Neural crest cell (in vitro differentiated cells): ENCODE results near the gene GPD1L. TPM values are rescaled to one million over a fixed set of nuclear protein-coding genes. Genes with fewer than 3 reads are reported as not detected.

Experiments
- DNase-seq: peaks from one replicate; pipeline ENCODE4 v3.0.0; 2021; ENCODE audit warnings: low read depth, mixed read lengths, low spot score
- H3K27ac Mint-ChIP-seq: one replicate; pipeline ENCODE4 v1.8.0; 2021; ENCODE audit warnings: mild to moderate bottlenecking, mixed read lengths; ENCODE audit not compliant: unreplicated experiment
- H3K27me3 Mint-ChIP-seq: 2 replicates; pipeline ENCODE4 v1.8.0; 2021; ENCODE audit warnings: low read depth, mild to moderate bottlenecking, mixed read lengths
- H3K36me3 Mint-ChIP-seq: 2 replicates; pipeline ENCODE4 v1.8.0; 2021; ENCODE audit warnings: low read depth, mild to moderate bottlenecking, mixed read lengths
- H3K4me1 Mint-ChIP-seq: 2 replicates; pipeline ENCODE4 v1.8.0; 2021; ENCODE audit warnings: mixed read lengths
- H3K4me3 Mint-ChIP-seq: one replicate; pipeline ENCODE4 v1.8.0; 2021; ENCODE audit warnings: mild to moderate bottlenecking, mixed read lengths
- H3K9me3 Mint-ChIP-seq: 2 replicates; pipeline ENCODE4 v1.8.0; 2021; ENCODE audit warnings: mixed read lengths
- CTCF ChIP-seq: fragments of 200-600 bp; sonication (generic); conservative IDR thresholded peaks from 2 replicates; pipeline ENCODE4 v1.5.0; 2021; ENCODE audit warnings: antibody characterized with exemption, mild to moderate bottlenecking
- total RNA-seq: library from RNA; stranded (reverse); gene quantifications from 2 replicates; pipeline ENCODE4 v1.2.1, GENCODE V29; 2021

GPD1L gene
- total RNA-seq, 1 donor from 2014 or later, result 7.7 TPM

GRCh38 chr3:32123620-32124019 is 17.2 kb downstream of the GPD1L start:
- H3K4me1 Mint-ChIP-seq, result no peaks in the 10 kb centered on the region
- no peak for TF ChIP-seq CTCF
- no peaks in the 10 kb centered on the region for H3K27me3 Mint-ChIP-seq
- no peak overlapping the region for H3K4me3 Mint-ChIP-seq
- no peak for DNase-seq
- no peaks in the 10 kb centered on the region for H3K36me3 Mint-ChIP-seq
- H3K27ac Mint-ChIP-seq, result peak overlapping the region; percentile 13
- H3K9me3 Mint-ChIP-seq, result no peaks in the 10 kb centered on the region

GRCh38 chr3:32125012-32125411 is 18.6 kb downstream of the GPD1L start:
- no peaks in the 10 kb centered on the region for H3K9me3 Mint-ChIP-seq
- H3K27ac Mint-ChIP-seq, result no peak overlapping the region
- H3K4me1 Mint-ChIP-seq, result no peaks in the 10 kb centered on the region
- no peak for DNase-seq
- H3K36me3 Mint-ChIP-seq, result no peaks in the 10 kb centered on the region
- H3K4me3 Mint-ChIP-seq, result no peak overlapping the region
- no peak for TF ChIP-seq CTCF
- no peaks in the 10 kb centered on the region for H3K27me3 Mint-ChIP-seq

GRCh38 chr3:32126305-32127015 is 20.0 kb downstream of the GPD1L start:
- H3K27me3 Mint-ChIP-seq, result no peaks in the 10 kb centered on the region
- H3K27ac Mint-ChIP-seq, result no peak overlapping the region
- no peak for TF ChIP-seq CTCF
- H3K4me1 Mint-ChIP-seq, result no peaks in the 10 kb centered on the region
- H3K36me3 Mint-ChIP-seq, result no peaks in the 10 kb centered on the region
- DNase-seq, result no peak
- H3K9me3 Mint-ChIP-seq, result no peaks in the 10 kb centered on the region
- no peak overlapping the region for H3K4me3 Mint-ChIP-seq

GRCh38 chr3:32127219-32127826 is 20.9 kb downstream of the GPD1L start:
- no peak for DNase-seq
- no peaks in the 10 kb centered on the region for H3K4me1 Mint-ChIP-seq
- TF ChIP-seq CTCF, result no peak
- H3K27me3 Mint-ChIP-seq, result no peaks in the 10 kb centered on the region
- no peaks in the 10 kb centered on the region for H3K9me3 Mint-ChIP-seq
- H3K36me3 Mint-ChIP-seq, result no peaks in the 10 kb centered on the region
- H3K27ac Mint-ChIP-seq, result no peak overlapping the region
- H3K4me3 Mint-ChIP-seq, result no peak overlapping the region

- Mint-ChIP-seq H3K4me1 (no peaks in the 10 kb centered on the region), H3K36me3 (no peaks in the 10 kb centered on the region), H3K27me3 (no peaks in the 10 kb centered on the region), H3K4me3 (no peak overlapping the region), H3K9me3 (no peaks in the 10 kb centered on the region), H3K27ac (no peak overlapping the region)
- DNase-seq, result no peak
- no peak for TF ChIP-seq CTCF
These were observed 22.5 kb downstream of the GPD1L start for GRCh38 chr3:32128936-32129335.
